Upper lobe of right lung (tissue), 1 donor: Measurements from ENCODE around the gene MRTFA. TPM values are rescaled to one million over a fixed set of nuclear protein-coding genes. Genes with fewer than 3 reads are reported as not detected.

Experiments used
- ATAC-seq: fragments of 200-7000 bp; cut with Tn5 transposase; one replicate; pipeline ENCODE4 v1.9.1; 2020; ENCODE audit warnings: mild to moderate bottlenecking, moderate library complexity
- DNase-seq: peaks from one replicate; pipeline ENCODE4 v3.0.0-alpha.2; 2020
- H3K27ac ChIP-seq: fragments of 200-600 bp; one replicate; pipeline ENCODE4 v1.8.0; 2022
- H3K27me3 ChIP-seq: fragments of 200-600 bp; one replicate; pipeline ENCODE4 v1.8.0; 2022; ENCODE audit warnings: mild to moderate bottlenecking
- H3K36me3 ChIP-seq: fragments of 200-600 bp; one replicate; pipeline ENCODE4 v1.8.0; 2022
- H3K4me1 ChIP-seq: fragments of 200-600 bp; one replicate; pipeline ENCODE4 v1.8.0; 2022
- H3K4me3 ChIP-seq: fragments of 200-600 bp; one replicate; pipeline ENCODE4 v1.8.0; 2022; ENCODE audit warnings: mild to moderate bottlenecking
- H3K9me3 ChIP-seq: fragments of 200-600 bp; one replicate; pipeline ENCODE4 v1.8.0; 2022
- intact Hi-C: fragments of 100-400 bp; cut with DNase I; formaldehyde crosslinking; loops from one replicate; pipeline ENCODE4 v1.11.0; 2022
- total RNA-seq: library from RNA; stranded (reverse); fragmentation: NEBNext Ultra II Directional; extraction: Animal tissue kit (Norgen Biotek cat#: 25700); gene quantifications from one replicate; pipeline ENCODE4 v1.2.1, GENCODE V29; 2021
- TF ChIP-seq, protein P1 (sequence below): fragments of 200-600 bp; IDR thresholded peaks from one replicate; pipeline ENCODE4 v1.8.0; 2022; ENCODE audit warnings: antibody characterized with exemption
- donor health status: DM: no; HTN: yes; CAD: no; lungs with severe emphysema.

Gene MRTFA
- total RNA-seq, 1 donor from 2014 or later, result 60.4 TPM

DNA sequence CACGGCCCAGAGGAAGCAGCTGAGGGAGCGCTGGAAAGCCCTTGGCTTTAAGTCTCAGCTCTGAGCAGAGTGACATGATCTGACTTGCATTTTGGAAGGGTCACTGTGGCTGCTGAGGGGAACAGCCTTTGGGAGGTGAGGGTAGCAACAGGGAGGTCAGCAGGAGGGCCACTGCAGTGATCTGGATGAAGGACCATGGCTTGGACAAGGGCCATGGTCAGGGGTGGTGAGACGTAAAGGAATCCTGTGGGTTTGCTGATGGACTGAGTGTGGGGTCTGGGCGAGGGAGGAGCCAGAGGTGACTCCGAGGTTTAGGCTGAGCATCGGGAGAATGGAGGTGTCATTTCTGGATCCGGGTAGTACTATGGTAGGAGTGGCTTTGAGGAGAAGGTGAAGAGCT is 232.9 kb downstream of the MRTFA start:
- ATAC-seq (no peak), DNase-seq (no peak)
- no peak overlapping the region for H3K4me3 ChIP-seq
- H3K4me1 ChIP-seq, result peaks cover 14% of the 10 kb centered on the region
- H3K27me3 ChIP-seq, result no peaks in the 10 kb centered on the region
- no peak overlapping the region for H3K27ac ChIP-seq
- peaks cover 59% of the 10 kb centered on the region for H3K36me3 ChIP-seq
- TF ChIP-seq, protein P1, sequence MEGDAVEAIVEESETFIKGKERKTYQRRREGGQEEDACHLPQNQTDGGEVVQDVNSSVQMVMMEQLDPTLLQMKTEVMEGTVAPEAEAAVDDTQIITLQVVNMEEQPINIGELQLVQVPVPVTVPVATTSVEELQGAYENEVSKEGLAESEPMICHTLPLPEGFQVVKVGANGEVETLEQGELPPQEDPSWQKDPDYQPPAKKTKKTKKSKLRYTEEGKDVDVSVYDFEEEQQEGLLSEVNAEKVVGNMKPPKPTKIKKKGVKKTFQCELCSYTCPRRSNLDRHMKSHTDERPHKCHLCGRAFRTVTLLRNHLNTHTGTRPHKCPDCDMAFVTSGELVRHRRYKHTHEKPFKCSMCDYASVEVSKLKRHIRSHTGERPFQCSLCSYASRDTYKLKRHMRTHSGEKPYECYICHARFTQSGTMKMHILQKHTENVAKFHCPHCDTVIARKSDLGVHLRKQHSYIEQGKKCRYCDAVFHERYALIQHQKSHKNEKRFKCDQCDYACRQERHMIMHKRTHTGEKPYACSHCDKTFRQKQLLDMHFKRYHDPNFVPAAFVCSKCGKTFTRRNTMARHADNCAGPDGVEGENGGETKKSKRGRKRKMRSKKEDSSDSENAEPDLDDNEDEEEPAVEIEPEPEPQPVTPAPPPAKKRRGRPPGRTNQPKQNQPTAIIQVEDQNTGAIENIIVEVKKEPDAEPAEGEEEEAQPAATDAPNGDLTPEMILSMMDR, result no peak
- no peaks in the 10 kb centered on the region for H3K9me3 ChIP-seq
- intact Hi-C loops, result no loop called here

DNA sequence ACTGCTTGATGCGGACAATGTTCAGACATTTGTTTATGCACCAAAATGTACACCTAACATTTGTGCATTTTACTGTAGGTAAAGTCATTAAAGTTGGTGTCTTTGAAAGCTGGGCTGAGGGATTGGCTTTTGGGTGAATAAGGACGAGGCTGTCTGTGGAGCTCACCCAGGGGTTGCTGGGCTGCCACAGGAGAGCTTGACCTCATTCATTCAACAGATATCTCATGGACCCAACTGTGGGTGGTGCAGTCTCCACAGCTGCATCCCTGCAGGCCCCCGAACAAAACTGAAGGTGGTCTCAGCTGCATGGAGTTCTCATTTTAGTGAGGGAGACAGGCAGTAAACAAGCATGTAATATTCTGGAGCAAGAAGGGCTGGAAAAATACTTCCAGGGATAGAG is 233.4 kb downstream of the MRTFA start:
- TF ChIP-seq, protein P1, result no peak
- Histone ChIP-seq H3K27ac (no peak overlapping the region), H3K4me1 (peaks cover 14% of the 10 kb centered on the region), H3K27me3 (no peaks in the 10 kb centered on the region), H3K4me3 (no peak overlapping the region), H3K9me3 (no peaks in the 10 kb centered on the region), H3K36me3 (peaks cover 54% of the 10 kb centered on the region)
- DNase-seq (no peak), ATAC-seq (no peak)
- intact Hi-C loops, result no loop called here

DNA sequence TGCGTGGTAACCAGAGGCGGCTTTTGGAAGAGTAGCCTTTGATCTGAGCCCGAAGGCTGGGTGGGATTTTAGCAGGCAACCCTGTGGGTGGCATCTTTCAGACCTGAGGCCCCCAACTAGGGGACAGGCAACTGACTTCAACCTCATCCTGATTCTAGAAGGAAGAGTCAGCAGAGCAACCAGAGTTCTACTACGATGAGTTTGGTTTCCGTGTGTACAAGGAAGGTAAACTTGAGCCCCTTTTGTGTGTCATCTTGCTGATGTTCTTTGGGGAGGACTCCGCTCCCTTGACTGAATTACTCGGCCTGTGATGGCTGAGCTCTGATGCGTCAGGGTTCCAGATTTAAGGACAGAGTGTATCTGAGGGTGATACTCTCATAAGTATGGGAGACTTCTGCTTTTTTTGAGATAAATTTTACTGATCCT is 234.5 kb downstream of the MRTFA start:
- Histone ChIP-seq H3K27ac (no peak overlapping the region), H3K27me3 (no peaks in the 10 kb centered on the region), H3K4me3 (no peak overlapping the region), H3K4me1 (peaks cover 15% of the 10 kb centered on the region), H3K36me3 (peaks cover 42% of the 10 kb centered on the region), H3K9me3 (no peaks in the 10 kb centered on the region)
- DNase-seq (no peak), ATAC-seq (no peak)
- intact Hi-C loops, result no loop called here
- TF ChIP-seq, protein P1, result no peak

DNA sequence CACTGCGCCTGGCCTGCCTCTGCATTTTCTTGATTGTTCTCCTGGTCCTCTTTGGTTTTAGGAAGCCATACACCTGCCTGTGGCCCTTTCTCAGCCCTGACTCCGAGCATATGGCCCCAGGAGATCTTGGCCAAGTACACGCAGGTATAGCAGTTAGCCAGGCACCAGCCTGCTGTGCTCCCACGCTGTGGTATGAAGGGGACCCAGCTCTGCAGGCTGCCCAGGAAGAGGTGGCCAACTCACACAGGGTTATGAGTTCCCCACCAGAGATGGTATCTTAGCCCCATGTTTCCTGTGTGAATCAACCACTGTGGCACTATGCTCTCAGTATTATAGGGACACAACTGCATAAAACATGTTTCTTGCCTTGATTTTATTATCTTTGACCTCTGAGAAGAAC is 235.0 kb downstream of the MRTFA start:
- Histone ChIP-seq H3K27ac (no peak overlapping the region), H3K4me1 (peaks cover 20% of the 10 kb centered on the region), H3K27me3 (no peaks in the 10 kb centered on the region), H3K9me3 (no peaks in the 10 kb centered on the region), H3K4me3 (no peak overlapping the region), H3K36me3 (peaks cover 38% of the 10 kb centered on the region)
- TF ChIP-seq, protein P1, result no peak
- ATAC-seq (no peak), DNase-seq (no peak)
- intact Hi-C loops, result no loop called here

DNA sequence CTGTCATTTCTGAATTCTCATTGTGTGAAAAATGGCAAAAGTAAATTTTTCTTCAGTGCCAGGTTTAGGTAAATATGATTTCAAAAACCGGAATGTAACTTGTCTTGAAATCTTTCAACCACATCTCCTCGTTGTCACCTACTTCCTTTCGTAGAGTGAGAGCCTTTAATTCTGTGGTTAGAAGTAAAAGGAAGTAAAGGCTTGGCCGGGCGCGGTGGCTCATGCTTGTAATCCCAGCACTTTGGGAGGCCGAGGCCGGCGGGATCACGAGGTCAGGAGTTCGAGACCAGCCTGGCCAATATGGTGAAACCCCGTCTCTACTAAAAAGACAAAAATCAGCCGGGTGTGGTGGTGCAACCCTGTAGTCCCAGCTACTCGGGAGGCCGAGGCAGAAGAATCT is 236.4 kb downstream of the MRTFA start:
- intact Hi-C loops, result no loop called here
- TF ChIP-seq, protein P1, result no peak
- Histone ChIP-seq H3K9me3 (no peaks in the 10 kb centered on the region), H3K36me3 (peaks cover 24% of the 10 kb centered on the region), H3K4me3 (no peak overlapping the region), H3K27me3 (no peaks in the 10 kb centered on the region), H3K27ac (no peak overlapping the region), H3K4me1 (peaks cover 21% of the 10 kb centered on the region)
- DNase-seq, result no peak
- peak; percentile 46 for ATAC-seq

DNA sequence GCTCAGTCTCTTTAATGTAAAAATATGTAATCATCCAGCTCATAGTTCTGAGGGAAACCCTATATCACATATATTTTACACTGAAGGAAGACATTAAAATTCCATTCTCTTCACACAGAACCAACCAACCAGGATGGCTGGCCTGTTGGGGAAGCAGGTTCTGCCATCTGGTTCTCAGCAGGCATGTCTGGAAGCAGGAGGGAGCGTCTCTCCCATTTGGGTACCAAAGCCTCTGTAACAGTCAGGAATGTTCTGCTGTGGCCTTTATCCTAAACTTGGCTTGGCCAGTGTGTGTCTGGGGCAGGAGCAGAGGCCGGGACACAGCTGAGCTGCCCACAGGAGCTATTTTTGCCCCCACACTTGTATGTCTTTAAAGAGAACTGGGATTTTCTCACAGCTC is 236.9 kb downstream of the MRTFA start:
- Histone ChIP-seq H3K27me3 (no peaks in the 10 kb centered on the region), H3K36me3 (peaks cover 19% of the 10 kb centered on the region), H3K27ac (no peak overlapping the region), H3K9me3 (no peaks in the 10 kb centered on the region), H3K4me1 (peaks cover 21% of the 10 kb centered on the region), H3K4me3 (no peak overlapping the region)
- no peak for DNase-seq
- intact Hi-C loops, result no loop called here
- ATAC-seq, result no peak
- TF ChIP-seq, protein P1, result no peak
